H1 (cell line): Measurements from ENCODE around the gene EYA4. TPM values are rescaled to one million over a fixed set of nuclear protein-coding genes. Genes with fewer than 3 reads are reported as not detected.
A peak's percentile ranks its signal among the peaks of the same experiment; 100 is the strongest.

Experiments
- CTCF ChIA-PET: fragments of 300-600 bp; sonication (Branson Sonifier 250); formaldehyde crosslinking; loops from one replicate; lab custom pipeline; 2021; ENCODE audit not compliant: partially characterized antibody; lab: Charles Lee
- POLR2A ChIA-PET: fragments of 300-600 bp; sonication (Branson Sonifier 250); formaldehyde crosslinking; loops from one replicate; lab custom pipeline; 2021; ENCODE audit warnings: inconsistent platforms; ENCODE audit not compliant: partially characterized antibody; lab: Charles Lee
- DNase-seq, 2 experiments: peaks; one replicate each; pipeline versions ENCODE4 v3.0.0 to v3.0.0-alpha.2; 2010 to 2022; ENCODE audit warnings: low spot score in 2 of 2, low read depth in 1 of 2, mixed read lengths in 1 of 2
- FAIRE-seq: peaks from 2 replicates; lab custom pipeline; 2011; peaks lifted over from hg19 to GRCh38; lab: Jason Lieb, UNC
- H2AFZ ChIP-seq: 2 replicates; pipeline ENCODE4 v1.8.1; 2012; ENCODE audit warnings: low read length, inconsistent platforms
- H2AK5ac ChIP-seq: 2 replicates; pipeline ENCODE4 v1.6.1; 2013; ENCODE audit warnings: low read depth, low read length
- H2BK120ac ChIP-seq: replicated peaks from 2 replicates; pipeline ENCODE3; 2013; ENCODE audit warnings: low read depth, low read length, inconsistent platforms
- H2BK12ac ChIP-seq: 2 replicates; pipeline ENCODE4 v1.6.1; 2013; ENCODE audit warnings: low read depth, low read length
- H2BK15ac ChIP-seq: 2 replicates; pipeline ENCODE4 v1.6.1; 2013; ENCODE audit warnings: low read length
- H2BK20ac ChIP-seq: 2 replicates; pipeline ENCODE4 v1.6.1; 2013; ENCODE audit warnings: low read length
- H2BK5ac ChIP-seq: 2 replicates; pipeline ENCODE4 v1.6.1; 2013; ENCODE audit warnings: low read depth, low read length
- H3K14ac ChIP-seq: 2 replicates; pipeline ENCODE4 v1.6.1; 2013; ENCODE audit warnings: inconsistent platforms; ENCODE audit not compliant: insufficient read length
- H3K18ac ChIP-seq: 2 replicates; pipeline ENCODE4 v1.6.1; 2013; ENCODE audit warnings: low read length; ENCODE audit errors: extremely low read depth
- H3K23ac ChIP-seq: 2 replicates; pipeline ENCODE4 v1.6.1; 2013; ENCODE audit warnings: inconsistent platforms; ENCODE audit not compliant: insufficient read length
- H3K23me2 ChIP-seq: 2 replicates; pipeline ENCODE4 v1.6.1; 2013; ENCODE audit warnings: low read depth, low read length
- H3K27ac ChIP-seq: 2 replicates; pipeline ENCODE4 v1.6.1; 2011; ENCODE audit warnings: low read depth, low read length, inconsistent platforms
- H3K27me3 ChIP-seq, 4 experiments: replicated peaks in 1 of 4; 1 replicate in 1 of 4; 2 replicates in 3 of 4; pipeline versions ENCODE4 v1.6.1 to v1.8.1; 2011 to 2013; ENCODE audit warnings: low read length in 3 of 4, mild to moderate bottlenecking in 3 of 4, inconsistent platforms in 2 of 4, mixed read lengths in 2 of 4, moderate library complexity in 1 of 4; ENCODE audit not compliant: control insufficient read depth in 3 of 4, insufficient read depth in 3 of 4; ENCODE audit errors: extremely low read depth in 1 of 4
- H3K36me3 ChIP-seq, 4 experiments: 2 replicates each; pipeline versions ENCODE4 v1.6.1 to v1.8.1; 2011 to 2013; ENCODE audit warnings: mild to moderate bottlenecking in 4 of 4, low read length in 3 of 4, moderate library complexity in 2 of 4, control low read depth in 1 of 4, inconsistent platforms in 1 of 4; ENCODE audit not compliant: insufficient read depth in 4 of 4, control insufficient read depth in 2 of 4
- H3K4ac ChIP-seq: replicated peaks from 2 replicates; pipeline ENCODE3; 2013; ENCODE audit warnings: low read length, low read depth, mixed read lengths, inconsistent platforms; ENCODE audit not compliant: insufficient read length
- H3K4me1 ChIP-seq, 4 experiments: replicated peaks in 1 of 4; 1 replicate in 1 of 4; 2 replicates in 3 of 4; pipeline versions ENCODE4 v1.6.1 to v1.8.1; 2011 to 2013; ENCODE audit warnings: low read length in 3 of 4, inconsistent platforms in 2 of 4, mixed read lengths in 1 of 4; ENCODE audit not compliant: insufficient read depth in 4 of 4, control insufficient read depth in 3 of 4
- H3K4me2 ChIP-seq, 2 experiments: 2 replicates each; pipeline versions ENCODE4 v1.6.1 to v1.8.1; 2011 to 2013; ENCODE audit warnings: low read depth in 2 of 2, low read length in 2 of 2, control low read depth in 1 of 2, inconsistent platforms in 1 of 2, mild to moderate bottlenecking in 1 of 2; ENCODE audit not compliant: insufficient read depth in 1 of 2
- H3K4me3 ChIP-seq, 4 experiments: fragments of 200-600, 300-600 bp in 1 of 4; sonication (generic), shearing (Covaris generic), sonication (Bioruptor Twin) in 1 of 4; 2 replicates each; pipeline versions ENCODE4 v1.5.1 to v1.8.1; 2011 to 2016; ENCODE audit warnings: low read length in 4 of 4, low read depth in 3 of 4, control low read depth in 2 of 4, inconsistent platforms in 2 of 4, mild to moderate bottlenecking in 2 of 4, mixed read lengths in 1 of 4, moderate library complexity in 1 of 4; ENCODE audit not compliant: insufficient read depth in 2 of 4; ENCODE audit errors: extremely low read depth in 1 of 4
- H3K56ac ChIP-seq: replicated peaks from 2 replicates; pipeline ENCODE3; 2013; ENCODE audit warnings: low read depth, mild to moderate bottlenecking, mixed read lengths, low read length, inconsistent platforms; ENCODE audit not compliant: insufficient read length
- H3K79me1 ChIP-seq: 2 replicates; pipeline ENCODE4 v1.6.1; 2013; ENCODE audit warnings: low read depth, low read length, control low read depth
- H3K79me2 ChIP-seq, 2 experiments: 2 replicates each; pipeline versions ENCODE4 v1.6.1 to v1.8.1; 2012 to 2013; ENCODE audit warnings: low read length in 2 of 2, mild to moderate bottlenecking in 2 of 2, inconsistent platforms in 1 of 2; ENCODE audit not compliant: insufficient read depth in 2 of 2, control insufficient read depth in 1 of 2
- H3K9ac ChIP-seq, 4 experiments: replicated peaks in 1 of 4; 1 replicate in 1 of 4; 2 replicates in 3 of 4; pipeline versions ENCODE4 v1.6.1 to v1.8.1; 2011 to 2013; ENCODE audit warnings: low read depth in 3 of 4, low read length in 3 of 4, control low read depth in 2 of 4, mild to moderate bottlenecking in 2 of 4, moderate library complexity in 2 of 4, inconsistent platforms in 1 of 4; ENCODE audit errors: extremely low read depth in 1 of 4
- H3K9me3 ChIP-seq, 2 experiments: 2 replicates each; pipeline versions ENCODE4 v1.6.1 to v1.8.1; 2012 to 2013; ENCODE audit warnings: mild to moderate bottlenecking in 2 of 2, moderate library complexity in 2 of 2, control low read depth in 1 of 2, inconsistent platforms in 1 of 2, low read depth in 1 of 2, low read length in 1 of 2, mixed read lengths in 1 of 2; ENCODE audit not compliant: insufficient read depth in 2 of 2
- H4K20me1 ChIP-seq, 2 experiments: replicated peaks in 1 of 2; 2 replicates each; pipeline versions ENCODE3 to v1.8.1; 2011 to 2013; ENCODE audit warnings: inconsistent platforms in 2 of 2, low read length in 2 of 2, mild to moderate bottlenecking in 1 of 2; ENCODE audit not compliant: insufficient read depth in 2 of 2, control insufficient read depth in 1 of 2
- H4K5ac ChIP-seq: 2 replicates; pipeline ENCODE4 v1.6.1; 2013; ENCODE audit warnings: low read length, low read depth, mixed read lengths, inconsistent platforms; ENCODE audit not compliant: insufficient read length
- H4K8ac ChIP-seq: 2 replicates; pipeline ENCODE4 v1.8.0; 2013; ENCODE audit warnings: mild to moderate bottlenecking, moderate library complexity, low read length, inconsistent platforms; ENCODE audit not compliant: insufficient read depth; ENCODE audit errors: extremely low read depth
- H4K91ac ChIP-seq: replicated peaks from 2 replicates; pipeline ENCODE3; 2013; ENCODE audit warnings: low read length, mixed read lengths, inconsistent platforms; ENCODE audit not compliant: insufficient read length
- CBX5 ChIP-seq: fragments of 300-800, 300-1000 bp; sonication (generic); IDR thresholded peaks from 2 replicates; pipeline ENCODE4 v1.7.1; 2016; ENCODE audit warnings: antibody characterized with exemption, low read length, low read depth
- polyA plus RNA-seq, 7 experiments: library from polyadenylated mRNA; depleted of rRNA in 3 of 7; stranded (reverse) in 5 of 7; unstranded in 2 of 7; fragments of >200 nt in 5 of 7; fragments of 200-250 nt in 2 of 7; gene quantifications; 1 replicate in 5 of 7; 2 replicates in 1 of 7; 4 replicates in 1 of 7; pipeline versions ENCODE4 v1.2.1 to v1.2.3, GENCODE V29; 2011 to 2013; ENCODE audit warnings: missing spikeins in 2 of 7, mixed read lengths in 2 of 7
- total RNA-seq: library from RNA; stranded (reverse); fragmentation: NEBNext Ultra II Directional; extraction: Animal tissue kit (Norgen Biotek cat#: 25700); gene quantifications from 2 replicates; pipeline ENCODE4 v1.2.1, GENCODE V29; 2021
- TF ChIP-seq, protein P1 (sequence below): fragments of 300-600 bp; sonication (generic); IDR thresholded peaks from 2 replicates; pipeline ENCODE4 v1.7.1; 2012; ENCODE audit warnings: low read length, moderate library complexity, mild to moderate bottlenecking, inconsistent platforms; ENCODE audit not compliant: insufficient replicate concordance

The EYA4 gene
- total and polyA plus RNA-seq, 2 of the 8 experiments (the other 6 are each of a cell fraction or from before 2014, with no cell fraction given) = 0.06 to 0.17 TPM

DNA sequence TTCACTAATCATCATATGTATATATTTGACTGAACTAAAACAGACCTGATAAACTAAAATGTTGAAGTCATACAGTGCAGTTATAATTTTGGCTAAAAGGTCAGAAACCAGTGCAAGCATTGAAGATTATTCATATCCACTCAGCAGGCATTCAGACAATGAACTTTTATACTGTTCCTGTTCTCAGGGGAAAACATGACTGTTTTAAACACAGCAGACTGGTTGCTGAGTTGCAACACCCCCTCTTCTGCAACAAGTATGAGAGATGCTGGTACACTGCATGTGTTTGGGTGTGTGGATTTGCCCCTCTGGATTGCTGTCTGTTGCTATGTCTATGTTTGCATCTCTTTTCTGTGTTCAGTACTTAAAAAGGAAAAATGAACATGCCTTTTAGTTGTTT, 206.8 kb downstream of the EYA4 start:
- Histone ChIP-seq H2BK15ac (no peak overlapping the region), H3K14ac (no peak overlapping the region)
- no peak for TF ChIP-seq CBX5
- TF ChIP-seq, protein P1, sequence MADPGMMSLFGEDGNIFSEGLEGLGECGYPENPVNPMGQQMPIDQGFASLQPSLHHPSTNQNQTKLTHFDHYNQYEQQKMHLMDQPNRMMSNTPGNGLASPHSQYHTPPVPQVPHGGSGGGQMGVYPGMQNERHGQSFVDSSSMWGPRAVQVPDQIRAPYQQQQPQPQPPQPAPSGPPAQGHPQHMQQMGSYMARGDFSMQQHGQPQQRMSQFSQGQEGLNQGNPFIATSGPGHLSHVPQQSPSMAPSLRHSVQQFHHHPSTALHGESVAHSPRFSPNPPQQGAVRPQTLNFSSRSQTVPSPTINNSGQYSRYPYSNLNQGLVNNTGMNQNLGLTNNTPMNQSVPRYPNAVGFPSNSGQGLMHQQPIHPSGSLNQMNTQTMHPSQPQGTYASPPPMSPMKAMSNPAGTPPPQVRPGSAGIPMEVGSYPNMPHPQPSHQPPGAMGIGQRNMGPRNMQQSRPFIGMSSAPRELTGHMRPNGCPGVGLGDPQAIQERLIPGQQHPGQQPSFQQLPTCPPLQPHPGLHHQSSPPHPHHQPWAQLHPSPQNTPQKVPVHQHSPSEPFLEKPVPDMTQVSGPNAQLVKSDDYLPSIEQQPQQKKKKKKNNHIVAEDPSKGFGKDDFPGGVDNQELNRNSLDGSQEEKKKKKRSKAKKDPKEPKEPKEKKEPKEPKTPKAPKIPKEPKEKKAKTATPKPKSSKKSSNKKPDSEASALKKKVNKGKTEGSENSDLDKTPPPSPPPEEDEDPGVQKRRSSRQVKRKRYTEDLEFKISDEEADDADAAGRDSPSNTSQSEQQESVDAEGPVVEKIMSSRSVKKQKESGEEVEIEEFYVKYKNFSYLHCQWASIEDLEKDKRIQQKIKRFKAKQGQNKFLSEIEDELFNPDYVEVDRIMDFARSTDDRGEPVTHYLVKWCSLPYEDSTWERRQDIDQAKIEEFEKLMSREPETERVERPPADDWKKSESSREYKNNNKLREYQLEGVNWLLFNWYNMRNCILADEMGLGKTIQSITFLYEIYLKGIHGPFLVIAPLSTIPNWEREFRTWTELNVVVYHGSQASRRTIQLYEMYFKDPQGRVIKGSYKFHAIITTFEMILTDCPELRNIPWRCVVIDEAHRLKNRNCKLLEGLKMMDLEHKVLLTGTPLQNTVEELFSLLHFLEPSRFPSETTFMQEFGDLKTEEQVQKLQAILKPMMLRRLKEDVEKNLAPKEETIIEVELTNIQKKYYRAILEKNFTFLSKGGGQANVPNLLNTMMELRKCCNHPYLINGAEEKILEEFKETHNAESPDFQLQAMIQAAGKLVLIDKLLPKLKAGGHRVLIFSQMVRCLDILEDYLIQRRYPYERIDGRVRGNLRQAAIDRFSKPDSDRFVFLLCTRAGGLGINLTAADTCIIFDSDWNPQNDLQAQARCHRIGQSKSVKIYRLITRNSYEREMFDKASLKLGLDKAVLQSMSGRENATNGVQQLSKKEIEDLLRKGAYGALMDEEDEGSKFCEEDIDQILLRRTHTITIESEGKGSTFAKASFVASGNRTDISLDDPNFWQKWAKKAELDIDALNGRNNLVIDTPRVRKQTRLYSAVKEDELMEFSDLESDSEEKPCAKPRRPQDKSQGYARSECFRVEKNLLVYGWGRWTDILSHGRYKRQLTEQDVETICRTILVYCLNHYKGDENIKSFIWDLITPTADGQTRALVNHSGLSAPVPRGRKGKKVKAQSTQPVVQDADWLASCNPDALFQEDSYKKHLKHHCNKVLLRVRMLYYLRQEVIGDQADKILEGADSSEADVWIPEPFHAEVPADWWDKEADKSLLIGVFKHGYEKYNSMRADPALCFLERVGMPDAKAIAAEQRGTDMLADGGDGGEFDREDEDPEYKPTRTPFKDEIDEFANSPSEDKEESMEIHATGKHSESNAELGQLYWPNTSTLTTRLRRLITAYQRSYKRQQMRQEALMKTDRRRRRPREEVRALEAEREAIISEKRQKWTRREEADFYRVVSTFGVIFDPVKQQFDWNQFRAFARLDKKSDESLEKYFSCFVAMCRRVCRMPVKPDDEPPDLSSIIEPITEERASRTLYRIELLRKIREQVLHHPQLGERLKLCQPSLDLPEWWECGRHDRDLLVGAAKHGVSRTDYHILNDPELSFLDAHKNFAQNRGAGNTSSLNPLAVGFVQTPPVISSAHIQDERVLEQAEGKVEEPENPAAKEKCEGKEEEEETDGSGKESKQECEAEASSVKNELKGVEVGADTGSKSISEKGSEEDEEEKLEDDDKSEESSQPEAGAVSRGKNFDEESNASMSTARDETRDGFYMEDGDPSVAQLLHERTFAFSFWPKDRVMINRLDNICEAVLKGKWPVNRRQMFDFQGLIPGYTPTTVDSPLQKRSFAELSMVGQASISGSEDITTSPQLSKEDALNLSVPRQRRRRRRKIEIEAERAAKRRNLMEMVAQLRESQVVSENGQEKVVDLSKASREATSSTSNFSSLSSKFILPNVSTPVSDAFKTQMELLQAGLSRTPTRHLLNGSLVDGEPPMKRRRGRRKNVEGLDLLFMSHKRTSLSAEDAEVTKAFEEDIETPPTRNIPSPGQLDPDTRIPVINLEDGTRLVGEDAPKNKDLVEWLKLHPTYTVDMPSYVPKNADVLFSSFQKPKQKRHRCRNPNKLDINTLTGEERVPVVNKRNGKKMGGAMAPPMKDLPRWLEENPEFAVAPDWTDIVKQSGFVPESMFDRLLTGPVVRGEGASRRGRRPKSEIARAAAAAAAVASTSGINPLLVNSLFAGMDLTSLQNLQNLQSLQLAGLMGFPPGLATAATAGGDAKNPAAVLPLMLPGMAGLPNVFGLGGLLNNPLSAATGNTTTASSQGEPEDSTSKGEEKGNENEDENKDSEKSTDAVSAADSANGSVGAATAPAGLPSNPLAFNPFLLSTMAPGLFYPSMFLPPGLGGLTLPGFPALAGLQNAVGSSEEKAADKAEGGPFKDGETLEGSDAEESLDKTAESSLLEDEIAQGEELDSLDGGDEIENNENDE = no peak

More for the DNA sequence above, 206.8 kb downstream of the EYA4 start:
- Histone ChIP-seq H3K18ac (no peak overlapping the region), H3K56ac (no peak overlapping the region), H3K27ac (no peak overlapping the region), H2BK12ac (no peak overlapping the region), H3K79me2 (no peaks in the 10 kb centered on the region), H4K8ac (no peak overlapping the region), H3K27me3 (no peaks in the 10 kb centered on the region), H2BK20ac (no peak overlapping the region), H4K5ac (no peak overlapping the region), H3K4ac (no peak overlapping the region), H3K9me3 (no peaks in the 10 kb centered on the region), H3K36me3 (no peaks in the 10 kb centered on the region), H2AK5ac (no peak overlapping the region), H2BK120ac (no peak overlapping the region), H2BK5ac (no peak overlapping the region), H3K9ac (no peak overlapping the region), H2AFZ (0 out of 2 replicates have a peak overlapping the region, but pooled peaks have one; percentile 38), H3K4me3 (no peak overlapping the region), H4K91ac (no peak overlapping the region), H3K79me1 (no peaks in the 10 kb centered on the region), H4K20me1 (no peaks in the 10 kb centered on the region), H3K23ac (no peak overlapping the region), H3K4me2 (no peak overlapping the region), H3K4me1 (no peaks in the 10 kb centered on the region), H3K23me2 (no peaks in the 10 kb centered on the region)
- FAIRE-seq = no peak
- DNase-seq = no peak
- CTCF ChIA-PET = no interaction called here
- POLR2A ChIA-PET = no interaction called here
